Thyroid gland (tissue), 4 donors: Measurements from ENCODE around the gene PPP1R12A. TPM values are rescaled to one million over a fixed set of nuclear protein-coding genes. Genes with fewer than 3 reads are reported as not detected.

ENCODE experiments used
- DNase-seq, 2 donors: peaks; one replicate each; pipeline ENCODE4 v3.0.0-alpha.2; 2019
- H3K27ac ChIP-seq, 3 donors: fragments of 200-600 bp; sonication (generic); 1 replicate in 2 of 3; 2 replicates in 1 of 3; pipeline ENCODE4 v1.5.1; 2016 to 2019; ENCODE audit warnings: mild to moderate bottlenecking in 1 of 3, moderate library complexity in 1 of 3
- H3K27me3 ChIP-seq: fragments of 200-600 bp; sonication (generic); one replicate; pipeline ENCODE4 v1.5.1; 2019
- H3K36me3 ChIP-seq, 2 donors: fragments of 200-600 bp; sonication (generic); one replicate each; pipeline ENCODE4 v1.5.1; 2016 to 2019
- H3K4me1 ChIP-seq, 2 donors: fragments of 200-600 bp; sonication (generic); one replicate each; pipeline ENCODE4 v1.5.1; 2017 to 2019
- H3K4me3 ChIP-seq, 3 donors: fragments of 200-600 bp; sonication (generic); replicated peaks in 1 of 3; 1 replicate in 2 of 3; 2 replicates in 1 of 3; pipeline ENCODE4 v1.5.1; 2016; ENCODE audit warnings: mild to moderate bottlenecking in 1 of 3
- H3K9me3 ChIP-seq: fragments of 200-600 bp; sonication (generic); one replicate; pipeline ENCODE4 v1.5.1; 2017
- POLR2A ChIP-seq, 2 donors: fragments of 450-650 bp; IDR thresholded peaks; one replicate each; pipeline ENCODE4 v1.6.1; 2017; ENCODE audit warnings: antibody characterized with exemption in 2 of 2, mild to moderate bottlenecking in 2 of 2, moderate library complexity in 1 of 2
- WGBS, 2 donors: methylation state at CpG; one replicate each; pipeline ENCODE4 v1.1.5; 2017; 5-methylcytosine and 5-hydroxymethylcytosine counted together
- intact Hi-C: fragments of 100-400 bp; cut with DNase I; formaldehyde crosslinking; loops from one replicate; pipeline ENCODE4 v1.15.1; 2023
- total RNA-seq, 4 donors: library from RNA; depleted of rRNA; stranded (reverse); fragments of >200 nt; gene quantifications; one replicate each; pipeline ENCODE4 v1.2.3, GENCODE V29; 2016
- TF ChIP-seq, protein P1 (sequence below), 6 experiments: fragments of 200-600 bp in 3 of 6; fragments of 450-650 bp in 3 of 6; sonication (generic) in 3 of 6; IDR thresholded peaks; one replicate each; pipeline ENCODE4 v1.5.1; 2016 to 2019; ENCODE audit warnings: antibody characterized with exemption in 6 of 6, mild to moderate bottlenecking in 2 of 6, inconsistent platforms in 1 of 6, moderate library complexity in 1 of 6

PPP1R12A gene
- total RNA-seq, 4 donors from 2014 or later, result 90.0 to 128 (median 100) TPM

DNA sequence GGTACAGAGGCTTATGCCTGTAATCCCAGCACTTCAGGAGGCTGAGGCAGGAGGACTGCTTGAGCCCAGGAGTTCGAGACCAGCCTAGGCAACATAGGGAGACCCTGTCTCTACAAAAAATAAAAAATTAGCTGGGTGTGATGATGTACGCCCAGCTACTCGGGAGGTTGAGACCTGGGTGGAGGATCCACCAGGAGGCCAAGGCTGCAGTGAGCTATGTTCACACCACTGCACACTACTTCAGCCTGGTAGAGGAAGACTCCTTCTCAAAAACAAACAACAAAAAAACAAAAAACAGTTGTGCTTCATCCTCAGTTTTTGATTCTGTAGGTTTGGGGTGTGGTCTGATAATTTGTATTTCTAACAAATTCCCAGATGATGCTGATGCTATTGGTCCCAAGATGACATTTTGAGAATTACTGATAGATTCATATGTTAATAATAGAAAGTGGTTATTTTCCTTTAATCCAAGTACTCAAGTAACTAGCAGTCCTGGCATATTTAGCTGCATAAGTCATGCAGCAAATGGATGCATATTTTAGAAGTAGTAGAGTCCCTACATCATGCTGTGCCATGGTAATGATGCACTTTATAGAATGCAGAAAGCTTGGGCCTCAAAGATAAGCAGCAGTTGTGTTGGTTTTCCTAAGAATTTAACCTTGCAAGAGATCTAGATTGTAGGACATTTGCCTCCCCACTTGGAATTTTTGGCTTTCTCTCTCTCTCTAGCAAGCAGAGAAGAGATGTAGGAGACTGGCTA lies 168.0 kb downstream of the PPP1R12A start:
- intact Hi-C loops, result no loop called here
- H3K4me1 ChIP-seq, result no peaks in the 10 kb centered on the region
- no peak overlapping the region for H3K27ac ChIP-seq
- no peak for TF ChIP-seq POLR2A (IDR thresholded peaks at IDR 0.05)
- TF ChIP-seq, protein P1, sequence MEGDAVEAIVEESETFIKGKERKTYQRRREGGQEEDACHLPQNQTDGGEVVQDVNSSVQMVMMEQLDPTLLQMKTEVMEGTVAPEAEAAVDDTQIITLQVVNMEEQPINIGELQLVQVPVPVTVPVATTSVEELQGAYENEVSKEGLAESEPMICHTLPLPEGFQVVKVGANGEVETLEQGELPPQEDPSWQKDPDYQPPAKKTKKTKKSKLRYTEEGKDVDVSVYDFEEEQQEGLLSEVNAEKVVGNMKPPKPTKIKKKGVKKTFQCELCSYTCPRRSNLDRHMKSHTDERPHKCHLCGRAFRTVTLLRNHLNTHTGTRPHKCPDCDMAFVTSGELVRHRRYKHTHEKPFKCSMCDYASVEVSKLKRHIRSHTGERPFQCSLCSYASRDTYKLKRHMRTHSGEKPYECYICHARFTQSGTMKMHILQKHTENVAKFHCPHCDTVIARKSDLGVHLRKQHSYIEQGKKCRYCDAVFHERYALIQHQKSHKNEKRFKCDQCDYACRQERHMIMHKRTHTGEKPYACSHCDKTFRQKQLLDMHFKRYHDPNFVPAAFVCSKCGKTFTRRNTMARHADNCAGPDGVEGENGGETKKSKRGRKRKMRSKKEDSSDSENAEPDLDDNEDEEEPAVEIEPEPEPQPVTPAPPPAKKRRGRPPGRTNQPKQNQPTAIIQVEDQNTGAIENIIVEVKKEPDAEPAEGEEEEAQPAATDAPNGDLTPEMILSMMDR (IDR thresholded peaks at IDR 0.05), result no peak
- H3K36me3 ChIP-seq, result no peaks in the 10 kb centered on the region
- H3K27me3 ChIP-seq, result no peaks in the 10 kb centered on the region
- 94 to 95% methylated on average over 3 of the region's 3 CpGs for WGBS, 2 donors
- no peak overlapping the region for H3K4me3 ChIP-seq
- no peak for DNase-seq
- no peaks in the 10 kb centered on the region for H3K9me3 ChIP-seq

DNA sequence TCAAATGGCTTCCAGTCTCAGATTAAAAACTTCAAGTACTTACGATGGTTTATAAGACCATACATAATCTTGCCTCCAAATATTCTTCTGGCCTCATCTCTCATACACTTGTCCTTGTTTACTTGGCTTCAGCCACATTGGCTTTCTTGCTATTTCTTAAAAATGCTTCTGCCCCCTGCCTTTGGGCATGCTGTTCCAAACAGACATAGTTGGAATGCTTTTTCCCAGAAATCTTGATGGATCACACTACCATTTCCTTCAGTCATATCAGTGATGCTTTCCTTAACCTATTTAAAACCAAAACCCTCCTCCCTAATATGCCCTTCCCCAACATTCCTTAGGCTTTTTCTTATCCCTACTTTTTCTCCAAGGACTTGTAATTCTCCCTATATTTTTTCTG lies 169.7 kb downstream of the PPP1R12A start:
- Histone ChIP-seq H3K9me3 (no peaks in the 10 kb centered on the region), H3K27ac (no peak overlapping the region), H3K27me3 (no peaks in the 10 kb centered on the region), H3K4me3 (no peak overlapping the region), H3K4me1 (no peaks in the 10 kb centered on the region), H3K36me3 (no peaks in the 10 kb centered on the region)
- intact Hi-C loops, result no loop called here
- WGBS, 2 donors, result 82 to 87% methylated on average over 1 of the region's 1 CpG
- no peak for DNase-seq
- TF ChIP-seq, protein P1 (IDR thresholded peaks at IDR 0.05), result no peak
- TF ChIP-seq POLR2A (IDR thresholded peaks at IDR 0.05), result no peak

DNA sequence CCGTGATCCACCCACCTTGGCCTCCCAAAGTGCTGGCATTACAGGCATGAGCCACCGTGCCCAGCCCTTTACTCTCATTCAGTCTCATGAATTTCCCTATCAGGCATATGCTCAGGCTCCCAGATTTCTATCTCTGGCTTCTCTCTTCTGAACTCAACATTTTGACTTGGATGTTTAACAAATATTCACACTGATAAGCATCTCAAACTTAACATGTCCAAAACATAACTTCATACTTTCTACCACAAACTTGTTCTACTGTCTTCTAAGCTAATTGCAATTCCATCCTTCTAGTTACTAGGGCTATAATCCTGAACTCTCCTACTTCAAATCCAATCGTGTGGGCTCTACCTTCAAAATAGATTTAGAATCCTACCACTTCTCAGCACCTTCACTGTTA lies 170.3 kb downstream of the PPP1R12A start:
- no peaks in the 10 kb centered on the region for H3K27me3 ChIP-seq
- H3K36me3 ChIP-seq, result no peaks in the 10 kb centered on the region
- no peaks in the 10 kb centered on the region for H3K9me3 ChIP-seq
- H3K27ac ChIP-seq, result no peak overlapping the region
- no peaks in the 10 kb centered on the region for H3K4me1 ChIP-seq
- 84 to 90% methylated on average over 3 of the region's 3 CpGs for WGBS, 2 donors
- no peak for TF ChIP-seq POLR2A (IDR thresholded peaks at IDR 0.05)
- TF ChIP-seq, protein P1 (IDR thresholded peaks at IDR 0.05), result no peak
- DNase-seq, result no peak
- no peak overlapping the region for H3K4me3 ChIP-seq
- intact Hi-C loops, result no loop called here

DNA sequence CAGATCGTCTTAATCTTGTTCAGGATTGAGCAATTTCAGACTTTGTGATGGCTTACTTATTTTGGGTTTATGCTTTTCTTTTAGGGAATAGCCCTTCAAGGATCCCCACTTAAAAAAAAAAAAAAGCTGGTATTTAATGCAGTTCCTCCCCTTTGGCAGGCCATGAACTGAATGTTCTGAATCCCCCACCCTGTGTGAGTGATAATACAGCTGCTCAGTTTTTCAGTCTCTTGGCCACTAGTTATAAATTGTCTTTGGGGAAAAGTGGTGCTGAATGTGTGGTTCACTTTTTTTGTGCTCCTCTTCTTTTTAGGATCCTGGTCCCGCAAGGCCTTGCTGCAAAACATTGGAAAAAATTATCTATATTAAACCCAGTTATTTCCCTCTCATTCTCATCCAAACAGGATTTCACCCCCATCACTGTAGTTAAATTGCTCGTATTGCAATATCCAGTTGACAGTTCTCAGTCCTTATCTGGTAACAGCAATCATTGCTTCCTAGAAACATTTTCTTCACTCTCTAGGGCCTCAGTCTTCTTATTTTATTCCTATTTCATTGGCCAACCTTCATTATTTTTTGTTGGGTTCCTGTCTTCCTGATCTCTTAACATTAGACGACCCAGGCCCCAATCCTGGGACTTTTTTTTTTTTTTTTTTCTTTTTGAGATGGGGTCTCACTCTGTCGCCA lies 171.0 kb downstream of the PPP1R12A start:
- DNase-seq, result no peak
- Histone ChIP-seq H3K27me3 (no peaks in the 10 kb centered on the region), H3K4me3 (no peak overlapping the region), H3K36me3 (no peaks in the 10 kb centered on the region), H3K9me3 (no peaks in the 10 kb centered on the region), H3K4me1 (no peaks in the 10 kb centered on the region), H3K27ac (no peak overlapping the region)
- intact Hi-C loops, result no loop called here
- no peak for TF ChIP-seq POLR2A (IDR thresholded peaks at IDR 0.05)
- TF ChIP-seq, protein P1 (IDR thresholded peaks at IDR 0.05), result no peak
- WGBS, 2 donors, result 79 to 82% methylated on average over 5 of the region's 5 CpGs

DNA sequence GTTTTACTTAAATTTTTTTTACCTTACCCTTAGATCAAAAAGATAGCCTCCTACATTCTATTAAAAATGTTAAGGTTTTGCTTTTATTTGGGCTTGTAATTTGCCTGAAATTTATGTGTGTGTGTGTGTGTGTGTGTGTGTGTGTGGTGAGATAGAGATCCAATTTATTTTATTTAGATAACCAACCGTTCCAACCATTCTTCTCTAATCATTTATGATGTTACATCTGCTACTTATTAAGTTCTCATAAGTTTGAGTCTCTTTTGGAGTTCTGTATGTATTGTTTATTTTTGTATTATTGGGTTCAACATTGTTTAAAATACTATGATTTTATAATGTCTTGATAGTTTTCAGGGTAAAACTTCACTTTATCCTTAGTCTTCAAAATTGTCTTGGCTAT lies 173.6 kb downstream of the PPP1R12A start:
- Histone ChIP-seq H3K9me3 (no peaks in the 10 kb centered on the region), H3K4me3 (no peak overlapping the region), H3K36me3 (no peaks in the 10 kb centered on the region), H3K4me1 (no peaks in the 10 kb centered on the region), H3K27me3 (no peaks in the 10 kb centered on the region), H3K27ac (no peak overlapping the region)
- 74 to 82% methylated on average over 1 of the region's 1 CpG for WGBS, 2 donors
- DNase-seq, result no peak
- intact Hi-C loops, result no loop called here
- TF ChIP-seq, protein P1 (IDR thresholded peaks at IDR 0.05), result no peak
- no peak for TF ChIP-seq POLR2A (IDR thresholded peaks at IDR 0.05)
